ENCODE results near the gene GUCD1. TPM values are rescaled to one million over a fixed set of nuclear protein-coding genes. Genes with fewer than 3 reads are reported as not detected.
A peak's percentile ranks its signal among the peaks of the same experiment; 100 is the strongest.

The GUCD1 gene
- total and polyA plus RNA-seq, 2 of the 13 experiments (the other 11 are each of a cell fraction or from before 2014, with no cell fraction given) = 128 to 245 TPM

- no peak for TF ChIP-seq ZNF274 (CRISPR knock-in tag; IDR thresholded peaks at IDR 0.05)
- no peak for TF ChIP-seq SIX1 (CRISPR knock-in tag; IDR thresholded peaks at IDR 0.05; ENCODE audit: borderline replicate concordance)
- peak; percentile 80 for TF ChIP-seq MED1 (CRISPR knock-in tag; IDR thresholded peaks at IDR 0.05)
- TF ChIP-seq ZBTB38 (CRISPR knock-in tag; IDR thresholded peaks at IDR 0.05) = peak; percentile 55; the same call in 1 of the 2 replicates
- no peak for TF ChIP-seq HNRNPUL1 (IDR thresholded peaks at IDR 0.05; ENCODE audit: low read depth, low read length)
- TF ChIP-seq ZNF160 (CRISPR knock-in tag; IDR thresholded peaks at IDR 0.05) = no peak
- TF ChIP-seq ZNF430 (CRISPR knock-in tag; IDR thresholded peaks at IDR 0.05) = 0 out of 2 replicates have a peak, but pooled peaks have one; percentile 22
- TF ChIP-seq RBM22 (optimal IDR thresholded peaks at IDR 0.05; ENCODE audit: low read length) = peak; percentile 27
- TF ChIP-seq FOXM1 (CRISPR knock-in tag; IDR thresholded peaks at IDR 0.05) = no peak
- TF ChIP-seq MXD4 (CRISPR knock-in tag; IDR thresholded peaks at IDR 0.05) = 0 out of 2 replicates have a peak, but pooled peaks have one; percentile 47
- no peak for TF ChIP-seq NFIB (CRISPR knock-in tag; IDR thresholded peaks at IDR 0.05; ENCODE audit: borderline replicate concordance)
- no peak; the same call in 1 of the 2 replicates for TF ChIP-seq ZNF33A (CRISPR knock-in tag; IDR thresholded peaks at IDR 0.05; ENCODE audit: borderline replicate concordance)
- no peak for TF ChIP-seq FIP1L1 (IDR thresholded peaks at IDR 0.05; ENCODE audit: borderline replicate concordance, insufficient read depth, low read depth, low read length)
- no peak for TF ChIP-seq REXO4 (CRISPR knock-in tag; IDR thresholded peaks at IDR 0.05; ENCODE audit: borderline replicate concordance)
- no peak; the same call in 1 of the 2 replicates for TF ChIP-seq ZNF234 (CRISPR knock-in tag; conservative IDR thresholded peaks at IDR 0.05)
- no peak for TF ChIP-seq SNAPC4 (CRISPR knock-in tag; IDR thresholded peaks at IDR 0.05)
- no peak for TF ChIP-seq ZBTB1 (CRISPR knock-in tag; IDR thresholded peaks at IDR 0.05; ENCODE audit: borderline replicate concordance)
- peak; percentile 93 for TF ChIP-seq HDAC1 (CRISPR knock-in tag; IDR thresholded peaks at IDR 0.05)
- no peak for TF ChIP-seq ZNF841 (CRISPR knock-in tag; IDR thresholded peaks at IDR 0.05; ENCODE audit: borderline replicate concordance)
- TF ChIP-seq ZBTB21 (CRISPR knock-in tag; IDR thresholded peaks at IDR 0.05) = no peak
- no peak for TF ChIP-seq ZBTB42 (CRISPR knock-in tag; IDR thresholded peaks at IDR 0.05)
- no peak for TF ChIP-seq ZNF556 (CRISPR knock-in tag; IDR thresholded peaks at IDR 0.05; ENCODE audit: borderline replicate concordance)
- no peak; the same call in 1 of the 2 replicates for TF ChIP-seq PPARG (CRISPR knock-in tag; conservative IDR thresholded peaks at IDR 0.05)
- no peak for TF ChIP-seq HMGA1 (CRISPR knock-in tag; conservative IDR thresholded peaks at IDR 0.05)
- TF ChIP-seq SP140L (CRISPR knock-in tag; IDR thresholded peaks at IDR 0.05; ENCODE audit: borderline replicate concordance) = no peak
- TF ChIP-seq ZNF451 (CRISPR knock-in tag; IDR thresholded peaks at IDR 0.05) = peak; percentile 90
These were observed 38.1 kb upstream of the GUCD1 start, which contains the start of gene LRRC75B (continued) for GRCh38 chr22:24592851-24593558.
